ENCODE measurements around the gene C1orf159. TPM values are rescaled to one million over a fixed set of nuclear protein-coding genes. Genes with fewer than 3 reads are reported as not detected.
"Not testable (repeated sequence)": the region's sequence is repeated elsewhere in the genome, so short reads cannot be mapped to it uniquely, and the experiment has no call there.

Gene C1orf159
- total and polyA plus RNA-seq, 4 donors = 4.0 to 35.4 (median 11.4) TPM

GRCh38 chr1:1153215-1153614 lies 37.3 kb upstream of the C1orf159 start:
- DNase-seq; H3K9me3 ChIP-seq (ENCODE audit: control insufficient read depth, low read length); H3K36me3 ChIP-seq (ENCODE audit: control insufficient read depth in 1 of 2, insufficient read depth in 2 of 2, low read length in 1 of 2); H3K4me1 ChIP-seq (ENCODE audit: control insufficient read depth in 1 of 2, insufficient read depth in 2 of 2, low read length in 2 of 2); H3K27me3 ChIP-seq (ENCODE audit: control insufficient read depth in 1 of 2, insufficient read depth in 2 of 2, low read length in 1 of 2); H3K4me3 ChIP-seq (ENCODE audit: low read length in 2 of 2); H3K27ac ChIP-seq (ENCODE audit: low read depth in 1 of 2, low read length in 2 of 2); intact Hi-C loops (cut with DNase I); ATAC-seq (ENCODE audit: low FRiP score): not testable (repeated sequence)
- 90 to 94% methylated on average over 14 of the region's 14 CpGs for WGBS, 2 donors

- DNase-seq; H3K27me3 ChIP-seq (ENCODE audit: control insufficient read depth in 1 of 2, insufficient read depth in 2 of 2, low read length in 1 of 2); H3K9me3 ChIP-seq (ENCODE audit: control insufficient read depth, low read length); intact Hi-C loops (cut with DNase I); H3K27ac ChIP-seq (ENCODE audit: low read depth in 1 of 2, low read length in 2 of 2); H3K4me3 ChIP-seq (ENCODE audit: low read length in 2 of 2); H3K4me1 ChIP-seq (ENCODE audit: control insufficient read depth in 1 of 2, insufficient read depth in 2 of 2, low read length in 2 of 2); ATAC-seq (ENCODE audit: low FRiP score); H3K36me3 ChIP-seq (ENCODE audit: control insufficient read depth in 1 of 2, insufficient read depth in 2 of 2, low read length in 1 of 2): not testable (repeated sequence)
- WGBS, 2 donors = 91 to 94% methylated on average over 13 of the region's 13 CpGs
Observed at GRCh38 chr1:1152431-1152830, 36.5 kb upstream of the C1orf159 start.

GRCh38 chr1:1151306-1151705 lies 35.4 kb upstream of the C1orf159 start:
- H3K27ac ChIP-seq (ENCODE audit: low read depth in 1 of 2, low read length in 2 of 2) = no peak overlapping the region
- intact Hi-C loops (cut with DNase I) = no loop called here
- H3K27me3 ChIP-seq (ENCODE audit: control insufficient read depth in 1 of 2, insufficient read depth in 2 of 2, low read length in 1 of 2) = no peaks in the 10 kb centered on the region
- no peaks in the 10 kb centered on the region for H3K36me3 ChIP-seq (ENCODE audit: control insufficient read depth in 1 of 2, insufficient read depth in 2 of 2, low read length in 1 of 2)
- 92 to 95% methylated on average over 21 of the region's 21 CpGs for WGBS, 2 donors
- DNase-seq (no peak), ATAC-seq (ENCODE audit: low FRiP score) (no peak)
- no peak overlapping the region for H3K4me3 ChIP-seq (ENCODE audit: low read length in 2 of 2)
- no peaks in the 10 kb centered on the region for H3K9me3 ChIP-seq (ENCODE audit: control insufficient read depth, low read length)
- H3K4me1 ChIP-seq (ENCODE audit: control insufficient read depth in 1 of 2, insufficient read depth in 2 of 2, low read length in 2 of 2) = no peaks in the 10 kb centered on the region

- intact Hi-C loops (cut with DNase I) = no loop called here
- Histone ChIP-seq H3K4me3 (ENCODE audit: low read length in 2 of 2) (no peak overlapping the region), H3K27ac (ENCODE audit: low read depth in 1 of 2, low read length in 2 of 2) (no peak overlapping the region), H3K36me3 (ENCODE audit: control insufficient read depth in 1 of 2, insufficient read depth in 2 of 2, low read length in 1 of 2) (no peaks in the 10 kb centered on the region), H3K9me3 (ENCODE audit: control insufficient read depth, low read length) (no peaks in the 10 kb centered on the region), H3K27me3 (ENCODE audit: control insufficient read depth in 1 of 2, insufficient read depth in 2 of 2, low read length in 1 of 2) (no peaks in the 10 kb centered on the region), H3K4me1 (ENCODE audit: control insufficient read depth in 1 of 2, insufficient read depth in 2 of 2, low read length in 2 of 2) (no peaks in the 10 kb centered on the region)
- no peak for DNase-seq
- ATAC-seq (ENCODE audit: low FRiP score) = no peak
- 82 to 90% methylated on average over 10 to 12 of the region's 12 CpGs for WGBS, 2 donors
Observed at GRCh38 chr1:1150100-1150499, 34.2 kb upstream of the C1orf159 start.

- DNase-seq = no peak
- Histone ChIP-seq H3K27ac (ENCODE audit: low read depth in 1 of 2, low read length in 2 of 2) (no peak overlapping the region), H3K4me1 (ENCODE audit: control insufficient read depth in 1 of 2, insufficient read depth in 2 of 2, low read length in 2 of 2) (no peaks in the 10 kb centered on the region), H3K4me3 (ENCODE audit: low read length in 2 of 2) (no peak overlapping the region), H3K36me3 (ENCODE audit: control insufficient read depth in 1 of 2, insufficient read depth in 2 of 2, low read length in 1 of 2) (no peaks in the 10 kb centered on the region), H3K9me3 (ENCODE audit: control insufficient read depth, low read length) (no peaks in the 10 kb centered on the region), H3K27me3 (ENCODE audit: control insufficient read depth in 1 of 2, insufficient read depth in 2 of 2, low read length in 1 of 2) (no peaks in the 10 kb centered on the region)
- 83 to 84% methylated on average over 13 to 15 of the region's 15 CpGs for WGBS, 2 donors
- intact Hi-C loops (cut with DNase I) = loop anchor here in 1 of 2 donors (10.0 kb wide), 1 partner anchor 135 kb away; the partner anchor contains the start of gene SCNN1D
- no peak for ATAC-seq (ENCODE audit: low FRiP score)
Observed at GRCh38 chr1:1149416-1149815, 33.5 kb upstream of the C1orf159 start.

GRCh38 chr1:1148569-1148968 lies 32.7 kb upstream of the C1orf159 start:
- 79 to 83% methylated on average over 24 of the region's 24 CpGs for WGBS, 2 donors
- Histone ChIP-seq H3K36me3 (ENCODE audit: control insufficient read depth in 1 of 2, insufficient read depth in 2 of 2, low read length in 1 of 2) (no peaks in the 10 kb centered on the region), H3K9me3 (ENCODE audit: control insufficient read depth, low read length) (no peaks in the 10 kb centered on the region), H3K4me3 (ENCODE audit: low read length in 2 of 2) (no peak overlapping the region), H3K27me3 (ENCODE audit: control insufficient read depth in 1 of 2, insufficient read depth in 2 of 2, low read length in 1 of 2) (no peaks in the 10 kb centered on the region), H3K4me1 (ENCODE audit: control insufficient read depth in 1 of 2, insufficient read depth in 2 of 2, low read length in 2 of 2) (no peaks in the 10 kb centered on the region), H3K27ac (ENCODE audit: low read depth in 1 of 2, low read length in 2 of 2) (no peak overlapping the region)
- ATAC-seq (ENCODE audit: low FRiP score) (no peak), DNase-seq (no peak)
- intact Hi-C loops (cut with DNase I) = loop anchor here in 1 of 2 donors (10.0 kb wide), 1 partner anchor 136 kb away; the partner anchor contains the start of gene SCNN1D

- Histone ChIP-seq H3K9me3 (ENCODE audit: control insufficient read depth, low read length) (no peaks in the 10 kb centered on the region), H3K27ac (ENCODE audit: low read depth in 1 of 2, low read length in 2 of 2) (no peak overlapping the region), H3K27me3 (ENCODE audit: control insufficient read depth in 1 of 2, insufficient read depth in 2 of 2, low read length in 1 of 2) (no peaks in the 10 kb centered on the region), H3K4me3 (ENCODE audit: low read length in 2 of 2) (no peak overlapping the region), H3K4me1 (ENCODE audit: control insufficient read depth in 1 of 2, insufficient read depth in 2 of 2, low read length in 2 of 2) (no peaks in the 10 kb centered on the region), H3K36me3 (ENCODE audit: control insufficient read depth in 1 of 2, insufficient read depth in 2 of 2, low read length in 1 of 2) (no peaks in the 10 kb centered on the region)
- ATAC-seq (ENCODE audit: low FRiP score) (no peak), DNase-seq (no peak)
- intact Hi-C loops (cut with DNase I) = loop anchor here in 1 of 2 donors (10.0 kb wide), 1 partner anchor 137 kb away; the partner anchor contains the start of gene SCNN1D
- WGBS, 2 donors = 90 to 91% methylated on average over 13 of the region's 13 CpGs
Observed at GRCh38 chr1:1148061-1148460, 32.2 kb upstream of the C1orf159 start.

- WGBS, 2 donors = 90 to 92% methylated on average over 15 of the region's 15 CpGs
- Histone ChIP-seq H3K4me1 (ENCODE audit: control insufficient read depth in 1 of 2, insufficient read depth in 2 of 2, low read length in 2 of 2) (no peaks in the 10 kb centered on the region), H3K9me3 (ENCODE audit: control insufficient read depth, low read length) (no peaks in the 10 kb centered on the region), H3K27ac (ENCODE audit: low read depth in 1 of 2, low read length in 2 of 2) (no peak overlapping the region), H3K27me3 (ENCODE audit: control insufficient read depth in 1 of 2, insufficient read depth in 2 of 2, low read length in 1 of 2) (no peaks in the 10 kb centered on the region), H3K4me3 (ENCODE audit: low read length in 2 of 2) (no peak overlapping the region), H3K36me3 (ENCODE audit: control insufficient read depth in 1 of 2, insufficient read depth in 2 of 2, low read length in 1 of 2) (no peaks in the 10 kb centered on the region)
- intact Hi-C loops (cut with DNase I) = loop anchor here in 1 of 2 donors (10.0 kb wide), 1 partner anchor 138 kb away; the partner anchor contains the start of gene SCNN1D
- no peak for DNase-seq
- ATAC-seq (ENCODE audit: low FRiP score) = peak; percentile 5
Observed at GRCh38 chr1:1146596-1146995, 30.7 kb upstream of the C1orf159 start.

GRCh38 chr1:1146026-1146425 lies 30.1 kb upstream of the C1orf159 start:
- intact Hi-C loops (cut with DNase I) = loop anchor here in 1 of 2 donors (10.0 kb wide), 1 partner anchor 139 kb away; the partner anchor contains the start of gene SCNN1D
- H3K4me1 ChIP-seq (ENCODE audit: control insufficient read depth in 1 of 2, insufficient read depth in 2 of 2, low read length in 2 of 2) = no peaks in the 10 kb centered on the region
- ATAC-seq (ENCODE audit: low FRiP score) = no peak
- no peak for DNase-seq
- no peaks in the 10 kb centered on the region for H3K36me3 ChIP-seq (ENCODE audit: control insufficient read depth in 1 of 2, insufficient read depth in 2 of 2, low read length in 1 of 2)
- no peaks in the 10 kb centered on the region for H3K9me3 ChIP-seq (ENCODE audit: control insufficient read depth, low read length)
- H3K27me3 ChIP-seq (ENCODE audit: control insufficient read depth in 1 of 2, insufficient read depth in 2 of 2, low read length in 1 of 2) = no peaks in the 10 kb centered on the region
- 85 to 88% methylated on average over 14 of the region's 14 CpGs for WGBS, 2 donors
- no peak overlapping the region for H3K4me3 ChIP-seq (ENCODE audit: low read length in 2 of 2)
- H3K27ac ChIP-seq (ENCODE audit: low read depth in 1 of 2, low read length in 2 of 2) = no peak overlapping the region

Data from aorta (tissue), 5 donors.